ENCODE data around the gene CEP55. TPM values are rescaled to one million over a fixed set of nuclear protein-coding genes. Genes with fewer than 3 reads are reported as not detected.

Gene CEP55
- total RNA-seq, 1 donor from 2014 or later, result 4.7 TPM

DNA sequence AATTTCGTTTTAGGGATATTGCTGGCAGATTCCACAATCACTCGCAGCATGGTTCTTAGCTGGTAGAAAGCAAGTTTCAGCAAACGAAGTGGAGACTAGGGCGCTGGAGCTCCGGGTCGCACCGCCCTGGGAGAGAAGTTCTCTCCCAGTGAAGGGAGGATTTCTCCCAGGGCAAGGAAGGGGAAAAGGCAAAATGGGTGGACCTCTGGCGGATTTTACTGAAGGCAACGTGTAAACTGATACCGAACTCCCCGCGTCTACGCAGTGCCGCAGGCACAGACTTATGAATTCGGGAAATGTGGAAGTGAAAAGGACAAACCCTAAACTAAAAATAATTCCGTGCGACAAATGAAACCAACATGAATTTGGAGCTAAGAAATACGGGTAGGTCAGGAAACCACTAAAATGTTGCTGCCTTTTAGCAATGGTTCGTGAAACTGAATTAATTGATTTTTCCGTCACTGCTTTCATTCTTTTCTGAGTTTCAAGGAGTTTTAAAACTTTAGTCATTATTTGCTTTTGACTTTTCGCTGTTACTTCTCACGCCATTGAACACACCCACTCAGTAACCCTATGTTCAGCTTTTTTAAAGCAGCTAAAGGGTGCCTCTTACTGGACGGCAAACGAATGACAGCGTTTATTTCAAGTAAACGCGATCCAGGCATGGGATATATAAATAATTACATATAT, 14.1 kb upstream of the CEP55 start, which contains the start of gene MYOF:
TSS of gene MYOF (minus strand) at position 190 of the 690 bp plus-strand sequence. CDS start at position 50, 140 bp downstream.
- peak within 1 kb of the TSS; percentile 75 to 81 (median 80) for H3K9ac ChIP-seq (ENCODE audit: low read depth in 1 of 3, low read length in 3 of 3)
- peak within 1 kb of the TSS; percentile 83 for H3K27ac ChIP-seq (ENCODE audit: low read depth, low read length)
- H3K9me3 ChIP-seq (ENCODE audit: control insufficient read depth in 3 of 3, low read length in 3 of 3), result no peaks in the 10 kb centered on the region
- no peaks in the 10 kb centered on the region for H3K27me3 ChIP-seq (ENCODE audit: control insufficient read depth in 3 of 3, insufficient read depth in 3 of 3, low read length in 3 of 3)
- H3K36me3 ChIP-seq (ENCODE audit: control insufficient read depth in 3 of 3, insufficient read depth in 3 of 3, low read length in 3 of 3), result no peaks in the 10 kb centered on the region
- H3K4me3 ChIP-seq (ENCODE audit: low read length in 3 of 3), result peak within 1 kb of the TSS; percentile 73 to 87 (median 81)
- H3K4me1 ChIP-seq (ENCODE audit: control insufficient read depth in 3 of 3, insufficient read depth in 3 of 3, low read length in 3 of 3), result peaks cover 3 to 5% (median 5%) of the 10 kb centered on the region in 3 donors

DNA sequence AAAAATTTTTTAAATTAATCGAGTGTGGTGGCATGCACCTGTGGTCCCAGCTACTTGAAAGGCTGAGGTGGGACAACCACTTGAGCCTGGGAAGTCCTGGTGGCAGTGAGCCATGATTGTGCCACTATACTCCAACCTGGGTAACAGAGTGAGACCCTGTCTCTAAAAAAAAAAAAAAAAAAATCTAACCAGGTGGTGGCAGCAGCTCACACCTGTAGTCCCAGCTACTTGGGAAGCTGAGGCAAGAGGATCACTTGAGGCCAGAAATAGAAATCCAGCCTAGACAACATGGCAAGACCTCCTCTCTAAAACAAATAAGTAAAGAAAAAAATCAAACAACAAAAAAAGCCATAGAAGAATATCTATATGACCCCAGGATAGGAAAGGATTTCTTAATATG, 10.7 kb upstream of the CEP55 start:
- Histone ChIP-seq H3K9ac (ENCODE audit: low read depth in 1 of 3, low read length in 3 of 3) (no peak overlapping the region), H3K27me3 (ENCODE audit: control insufficient read depth in 3 of 3, insufficient read depth in 3 of 3, low read length in 3 of 3) (no peaks in the 10 kb centered on the region), H3K4me3 (ENCODE audit: low read length in 3 of 3) (no peak overlapping the region), H3K27ac (ENCODE audit: low read depth, low read length) (no peak overlapping the region), H3K36me3 (ENCODE audit: control insufficient read depth in 3 of 3, insufficient read depth in 3 of 3, low read length in 3 of 3) (no peaks in the 10 kb centered on the region), H3K9me3 (ENCODE audit: control insufficient read depth in 3 of 3, low read length in 3 of 3) (no peaks in the 10 kb centered on the region), H3K4me1 (ENCODE audit: control insufficient read depth in 3 of 3, insufficient read depth in 3 of 3, low read length in 3 of 3) (peaks cover 3 to 5% (median 5%) of the 10 kb centered on the region in 3 donors)

DNA sequence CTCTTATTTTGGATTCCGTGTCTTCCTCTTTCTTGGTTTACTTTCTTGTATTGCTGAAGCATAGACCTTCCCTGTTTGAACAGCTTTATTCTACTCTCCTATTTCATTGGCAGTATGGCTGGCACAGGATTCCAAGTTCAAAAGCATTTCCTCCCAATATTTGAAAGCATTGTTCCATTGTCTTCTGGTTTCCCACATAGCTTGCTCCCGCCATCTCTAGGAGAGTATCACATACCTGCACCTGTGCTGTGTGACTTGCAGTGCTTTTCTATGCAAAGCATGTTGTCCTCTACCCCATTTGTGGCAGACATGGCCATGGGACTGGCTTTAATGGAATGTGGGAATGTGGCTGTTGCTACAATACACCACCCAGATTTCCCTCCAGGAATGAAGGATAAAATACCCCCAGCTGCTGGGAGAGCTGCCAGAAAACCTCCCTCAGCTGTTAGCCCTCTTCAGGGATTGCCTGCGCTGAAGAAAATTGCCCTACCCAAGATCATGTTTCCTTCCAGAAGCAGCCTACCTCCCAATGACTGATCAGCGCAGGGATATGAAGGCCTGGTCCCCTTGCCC, 7.4 kb upstream of the CEP55 start:
- Histone ChIP-seq H3K9me3 (ENCODE audit: control insufficient read depth in 3 of 3, low read length in 3 of 3) (no peaks in the 10 kb centered on the region), H3K4me3 (ENCODE audit: low read length in 3 of 3) (no peak overlapping the region), H3K27me3 (ENCODE audit: control insufficient read depth in 3 of 3, insufficient read depth in 3 of 3, low read length in 3 of 3) (no peaks in the 10 kb centered on the region), H3K36me3 (ENCODE audit: control insufficient read depth in 3 of 3, insufficient read depth in 3 of 3, low read length in 3 of 3) (no peaks in the 10 kb centered on the region), H3K27ac (ENCODE audit: low read depth, low read length) (no peak overlapping the region), H3K4me1 (ENCODE audit: control insufficient read depth in 3 of 3, insufficient read depth in 3 of 3, low read length in 3 of 3) (no peaks in the 10 kb centered on the region), H3K9ac (ENCODE audit: low read depth in 1 of 3, low read length in 3 of 3) (no peak overlapping the region)

DNA sequence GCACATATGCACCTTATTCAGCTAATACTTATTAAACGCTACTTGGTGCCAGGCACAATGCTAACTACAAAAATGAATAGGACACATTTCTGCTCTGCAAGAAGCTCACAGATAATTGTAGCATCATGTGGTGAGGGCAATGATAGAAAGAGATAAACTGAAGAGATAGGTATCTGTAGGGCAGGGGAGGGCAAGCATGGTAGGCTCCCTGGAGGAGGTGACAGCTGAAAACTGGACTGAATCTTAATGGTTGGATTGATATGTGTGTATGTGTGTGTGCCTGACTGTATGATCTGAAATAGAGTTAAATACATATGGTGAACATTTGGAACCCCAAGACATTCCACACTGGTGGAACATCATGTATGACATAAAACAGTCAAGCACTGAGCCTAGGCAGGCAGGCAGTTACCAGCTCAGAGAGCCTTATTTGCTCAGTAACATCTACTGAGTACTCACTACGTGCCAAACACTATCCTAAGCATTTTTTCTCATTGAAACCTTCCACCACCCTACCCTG, 4.8 kb upstream of the CEP55 start:
- H3K9ac ChIP-seq (ENCODE audit: low read depth in 1 of 3, low read length in 3 of 3), result no peak overlapping the region
- H3K27ac ChIP-seq (ENCODE audit: low read depth, low read length), result no peak overlapping the region
- no peaks in the 10 kb centered on the region for H3K36me3 ChIP-seq (ENCODE audit: control insufficient read depth in 3 of 3, insufficient read depth in 3 of 3, low read length in 3 of 3)
- no peak overlapping the region for H3K4me3 ChIP-seq (ENCODE audit: low read length in 3 of 3)
- peaks cover 2 to 5% (median 2%) of the 10 kb centered on the region in 3 donors for H3K4me1 ChIP-seq (ENCODE audit: control insufficient read depth in 3 of 3, insufficient read depth in 3 of 3, low read length in 3 of 3)
- no peaks in the 10 kb centered on the region for H3K9me3 ChIP-seq (ENCODE audit: control insufficient read depth in 3 of 3, low read length in 3 of 3)
- no peaks in the 10 kb centered on the region for H3K27me3 ChIP-seq (ENCODE audit: control insufficient read depth in 3 of 3, insufficient read depth in 3 of 3, low read length in 3 of 3)

DNA sequence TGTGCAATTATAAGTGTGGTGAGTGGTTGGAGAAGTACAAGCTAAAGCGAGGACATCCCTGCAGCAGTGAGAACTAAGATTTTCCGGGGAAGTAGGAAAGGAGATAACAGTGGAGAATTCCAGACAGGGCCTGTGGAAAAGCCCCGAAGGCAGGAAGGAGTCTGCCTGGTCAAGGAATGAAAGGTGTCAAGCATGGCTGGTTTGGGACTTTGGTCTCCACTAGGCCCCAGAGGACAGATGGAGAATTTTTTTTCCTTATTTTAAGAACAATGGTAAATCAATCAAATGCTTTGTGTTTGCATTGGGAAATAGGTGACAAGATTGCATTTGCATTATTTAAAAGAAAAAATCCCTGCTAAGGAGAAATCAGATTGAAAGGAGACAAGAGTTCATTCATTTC, 3.2 kb upstream of the CEP55 start:
- Histone ChIP-seq H3K4me3 (ENCODE audit: low read length in 3 of 3) (no peak overlapping the region), H3K27me3 (ENCODE audit: control insufficient read depth in 3 of 3, insufficient read depth in 3 of 3, low read length in 3 of 3) (no peaks in the 10 kb centered on the region), H3K9ac (ENCODE audit: low read depth in 1 of 3, low read length in 3 of 3) (no peak overlapping the region), H3K4me1 (ENCODE audit: control insufficient read depth in 3 of 3, insufficient read depth in 3 of 3, low read length in 3 of 3) (peaks cover 4 to 8% (median 4%) of the 10 kb centered on the region in 3 donors), H3K27ac (ENCODE audit: low read depth, low read length) (no peak overlapping the region), H3K36me3 (ENCODE audit: control insufficient read depth in 3 of 3, insufficient read depth in 3 of 3, low read length in 3 of 3) (no peaks in the 10 kb centered on the region), H3K9me3 (ENCODE audit: control insufficient read depth in 3 of 3, low read length in 3 of 3) (no peaks in the 10 kb centered on the region)

DNA sequence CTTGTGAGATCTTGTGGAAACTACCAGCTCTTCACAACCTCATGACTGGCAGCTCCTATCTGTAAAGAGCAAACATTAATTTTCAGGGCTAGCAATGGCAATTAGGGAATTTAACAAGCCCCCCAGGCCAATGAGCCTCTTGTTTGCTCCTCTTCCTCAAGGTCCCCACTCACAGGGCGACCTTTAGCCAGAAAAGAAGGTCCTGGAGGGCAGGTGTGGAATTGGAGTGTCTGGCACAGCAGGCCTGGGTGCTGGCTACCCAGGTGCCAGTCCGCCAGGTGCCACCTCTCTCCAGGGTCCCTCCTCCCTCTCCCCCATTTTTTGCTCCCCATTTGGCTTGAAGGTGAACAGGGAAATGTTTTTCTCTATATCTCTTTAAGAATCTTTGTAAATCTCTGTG, 1.9 kb upstream of the CEP55 start:
- Histone ChIP-seq H3K36me3 (ENCODE audit: control insufficient read depth in 3 of 3, insufficient read depth in 3 of 3, low read length in 3 of 3) (no peaks in the 10 kb centered on the region), H3K9me3 (ENCODE audit: control insufficient read depth in 3 of 3, low read length in 3 of 3) (no peaks in the 10 kb centered on the region), H3K27ac (ENCODE audit: low read depth, low read length) (no peak overlapping the region), H3K4me1 (ENCODE audit: control insufficient read depth in 3 of 3, insufficient read depth in 3 of 3, low read length in 3 of 3) (peaks cover 4 to 8% (median 4%) of the 10 kb centered on the region in 3 donors), H3K9ac (ENCODE audit: low read depth in 1 of 3, low read length in 3 of 3) (no peak overlapping the region), H3K4me3 (ENCODE audit: low read length in 3 of 3) (no peak overlapping the region), H3K27me3 (ENCODE audit: control insufficient read depth in 3 of 3, insufficient read depth in 3 of 3, low read length in 3 of 3) (no peaks in the 10 kb centered on the region)

DNA sequence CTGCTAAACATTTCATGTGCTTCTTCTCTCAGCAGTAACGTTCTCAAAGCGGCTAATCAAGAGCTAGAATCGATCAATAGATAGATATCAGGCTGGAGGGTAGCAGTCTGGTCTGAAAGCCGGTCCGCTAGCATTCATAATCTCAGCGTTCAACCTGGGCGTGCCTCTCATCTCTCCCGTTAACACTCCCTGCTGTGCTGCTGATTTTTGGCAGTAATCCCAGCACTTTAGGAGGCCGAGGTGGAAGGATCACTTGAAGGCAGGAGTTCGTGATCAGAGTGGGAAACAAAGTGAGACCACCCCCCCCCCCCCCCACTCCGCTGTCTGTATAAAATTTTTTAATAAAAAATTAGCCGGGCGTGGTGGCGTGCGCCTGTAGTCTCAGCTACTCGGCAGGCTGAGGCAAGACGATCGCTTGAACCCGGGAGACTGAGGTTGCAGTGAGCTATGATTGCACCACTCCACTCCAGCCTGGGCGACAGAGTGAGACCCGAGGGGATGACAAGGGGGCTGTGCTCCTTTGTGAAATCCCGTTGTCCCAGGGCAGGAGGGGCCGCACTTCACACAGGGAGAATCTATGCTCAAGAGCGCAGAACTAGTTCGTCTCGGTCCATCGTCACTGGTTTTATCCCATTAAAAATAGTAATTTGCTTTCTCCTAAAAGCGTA, 624 bp upstream of the CEP55 start:
- Histone ChIP-seq H3K36me3 (ENCODE audit: control insufficient read depth in 3 of 3, insufficient read depth in 3 of 3, low read length in 3 of 3) (no peaks in the 10 kb centered on the region), H3K9ac (ENCODE audit: low read depth in 1 of 3, low read length in 3 of 3) (peak overlapping the region; percentile 64 to 81 (median 77))

DNA sequence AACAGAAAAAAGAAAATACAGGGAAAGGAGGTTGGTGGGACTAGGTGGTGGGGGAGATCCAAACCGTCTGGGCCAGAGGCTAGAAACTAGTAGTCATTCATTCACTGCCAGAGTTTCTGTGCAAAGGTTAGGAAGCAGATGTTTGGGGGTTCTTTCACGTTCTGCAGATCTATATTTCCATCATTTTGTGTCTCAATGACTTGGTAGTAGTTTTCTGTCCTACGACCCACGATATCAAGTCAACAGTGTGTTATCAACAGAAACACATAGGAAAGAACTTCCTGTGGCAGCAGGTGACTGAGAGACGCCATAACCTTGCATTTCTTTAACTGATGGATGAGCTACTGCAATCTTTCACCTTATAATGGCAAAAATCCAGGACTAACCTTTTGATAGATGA, 1.8 kb downstream of the CEP55 start:
- Histone ChIP-seq H3K9me3 (ENCODE audit: control insufficient read depth in 3 of 3, low read length in 3 of 3) (no peaks in the 10 kb centered on the region), H3K4me1 (ENCODE audit: control insufficient read depth in 3 of 3, insufficient read depth in 3 of 3, low read length in 3 of 3) (peaks cover 4 to 8% (median 4%) of the 10 kb centered on the region in 3 donors)

More for the DNA sequence above, 624 bp upstream of the CEP55 start:
- Histone ChIP-seq H3K4me3 (ENCODE audit: low read length in 3 of 3) (peak overlapping the region; percentile 83 to 96 (median 89)), H3K9me3 (ENCODE audit: control insufficient read depth in 3 of 3, low read length in 3 of 3) (no peaks in the 10 kb centered on the region), H3K27me3 (ENCODE audit: control insufficient read depth in 3 of 3, insufficient read depth in 3 of 3, low read length in 3 of 3) (no peaks in the 10 kb centered on the region), H3K4me1 (ENCODE audit: control insufficient read depth in 3 of 3, insufficient read depth in 3 of 3, low read length in 3 of 3) (peaks cover 4 to 8% (median 4%) of the 10 kb centered on the region in 3 donors), H3K27ac (ENCODE audit: low read depth, low read length) (no peak overlapping the region)

DNA sequence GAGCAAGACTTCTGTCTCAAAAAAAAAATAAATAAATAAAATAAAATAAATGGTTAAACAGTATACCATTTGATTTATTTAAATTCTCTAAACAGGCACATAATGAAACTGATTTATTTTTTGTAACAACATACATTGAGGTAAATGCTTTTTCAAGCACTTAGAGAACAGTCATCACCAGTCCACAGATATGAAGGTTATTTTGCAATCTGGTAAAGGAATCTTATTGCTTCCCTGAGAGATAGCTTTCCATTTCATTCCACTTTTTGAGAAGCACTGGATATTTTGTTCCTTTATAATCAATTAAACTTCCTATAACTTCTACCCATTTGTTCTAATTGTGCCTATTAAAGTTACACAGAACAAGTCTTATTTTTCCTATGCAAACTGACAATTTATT, 5.2 kb downstream of the CEP55 start:
- Histone ChIP-seq H3K4me1 (ENCODE audit: control insufficient read depth in 3 of 3, insufficient read depth in 3 of 3, low read length in 3 of 3) (peaks cover 2% of the 10 kb centered on the region in 3 donors), H3K36me3 (ENCODE audit: control insufficient read depth in 3 of 3, insufficient read depth in 3 of 3, low read length in 3 of 3) (no peaks in the 10 kb centered on the region), H3K9ac (ENCODE audit: low read depth in 1 of 3, low read length in 3 of 3) (no peak overlapping the region)

More for the DNA sequence above, 1.8 kb downstream of the CEP55 start:
- Histone ChIP-seq H3K27ac (ENCODE audit: low read depth, low read length) (no peak overlapping the region), H3K4me3 (ENCODE audit: low read length in 3 of 3) (no peak overlapping the region), H3K9ac (ENCODE audit: low read depth in 1 of 3, low read length in 3 of 3) (no peak overlapping the region), H3K27me3 (ENCODE audit: control insufficient read depth in 3 of 3, insufficient read depth in 3 of 3, low read length in 3 of 3) (no peaks in the 10 kb centered on the region), H3K36me3 (ENCODE audit: control insufficient read depth in 3 of 3, insufficient read depth in 3 of 3, low read length in 3 of 3) (no peaks in the 10 kb centered on the region)

DNA sequence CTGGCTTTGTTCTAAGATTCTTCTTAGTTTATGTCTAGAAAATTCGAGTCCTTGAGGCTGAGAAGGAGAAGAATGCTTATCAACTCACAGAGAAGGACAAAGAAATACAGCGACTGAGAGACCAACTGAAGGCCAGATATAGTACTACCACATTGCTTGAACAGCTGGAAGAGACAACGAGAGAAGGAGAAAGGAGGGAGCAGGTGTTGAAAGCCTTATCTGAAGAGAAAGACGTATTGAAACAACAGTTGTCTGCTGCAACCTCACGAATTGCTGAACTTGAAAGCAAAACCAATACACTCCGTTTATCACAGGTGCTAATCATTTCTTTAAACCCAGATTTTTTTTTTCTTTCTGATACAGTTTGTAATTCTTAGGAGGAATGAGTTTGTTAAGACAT, 6.7 kb downstream of the CEP55 start:
- Histone ChIP-seq H3K36me3 (ENCODE audit: control insufficient read depth in 3 of 3, insufficient read depth in 3 of 3, low read length in 3 of 3) (no peaks in the 10 kb centered on the region), H3K9ac (ENCODE audit: low read depth in 1 of 3, low read length in 3 of 3) (peak overlapping the region in 1 of 3 donors; percentile 21), H3K27me3 (ENCODE audit: control insufficient read depth in 3 of 3, insufficient read depth in 3 of 3, low read length in 3 of 3) (no peaks in the 10 kb centered on the region), H3K27ac (ENCODE audit: low read depth, low read length) (no peak overlapping the region), H3K4me1 (ENCODE audit: control insufficient read depth in 3 of 3, insufficient read depth in 3 of 3, low read length in 3 of 3) (no peaks in the 10 kb centered on the region), H3K4me3 (ENCODE audit: low read length in 3 of 3) (no peak overlapping the region), H3K9me3 (ENCODE audit: control insufficient read depth in 3 of 3, low read length in 3 of 3) (no peaks in the 10 kb centered on the region)

More for the DNA sequence above, 5.2 kb downstream of the CEP55 start:
- no peaks in the 10 kb centered on the region for H3K27me3 ChIP-seq (ENCODE audit: control insufficient read depth in 3 of 3, insufficient read depth in 3 of 3, low read length in 3 of 3)
- H3K9me3 ChIP-seq (ENCODE audit: control insufficient read depth in 3 of 3, low read length in 3 of 3), result no peaks in the 10 kb centered on the region
- no peak overlapping the region for H3K27ac ChIP-seq (ENCODE audit: low read depth, low read length)
- H3K4me3 ChIP-seq (ENCODE audit: low read length in 3 of 3), result no peak overlapping the region
